Measurements from ENCODE around the gene CEP41.

The CEP41 gene

DNA sequence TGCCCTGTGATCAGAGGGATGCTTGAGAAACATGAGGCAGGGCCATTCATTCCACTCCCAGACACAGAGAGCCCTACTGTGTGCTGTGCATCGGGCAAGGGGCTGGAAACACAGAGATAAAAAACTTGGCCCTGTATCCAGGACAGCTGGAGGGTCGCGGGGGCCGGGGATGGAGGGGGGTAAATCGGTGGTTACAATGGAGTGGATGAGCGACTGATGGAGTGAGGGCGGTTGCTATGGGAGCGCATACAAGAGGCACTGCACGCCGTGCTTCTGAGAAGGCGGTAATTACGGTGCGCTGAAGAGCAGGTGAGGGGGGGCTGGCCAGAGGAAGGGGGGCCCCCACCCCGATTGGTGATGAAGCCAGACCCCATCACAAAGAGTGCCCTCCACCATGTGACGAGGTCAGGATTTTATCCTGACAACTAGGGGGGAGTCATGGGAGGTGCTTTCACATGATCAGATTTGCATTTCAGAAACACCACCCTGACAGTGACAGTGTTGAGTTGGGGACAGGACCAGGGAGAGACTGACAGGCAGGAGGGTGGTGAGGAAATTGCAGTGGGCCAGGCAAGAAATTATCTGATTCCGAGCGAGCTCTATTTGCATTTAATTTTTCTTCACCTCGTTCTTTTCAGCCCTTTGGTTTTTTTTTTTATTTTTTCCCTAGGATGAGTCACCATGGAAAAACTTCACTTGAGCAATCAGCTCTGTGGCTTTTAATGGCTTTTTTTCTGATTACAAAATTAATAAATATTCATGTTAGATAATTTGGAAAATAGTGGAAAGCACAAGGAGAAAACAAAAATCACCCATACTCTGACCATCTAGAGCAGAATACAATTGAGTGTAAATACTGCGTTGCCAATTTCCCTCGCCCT lies 88.4 kb downstream of the CEP41 start:
- DNase-seq (ENCODE audit: low read depth, low spot score), result no peak

GRCh38 chr7:130351791-130352090 lies 89.1 kb downstream of the CEP41 start:
- DNase-seq (ENCODE audit: low read depth, low spot score), result no peak

- no peak for DNase-seq (ENCODE audit: low read depth, low spot score)
These were observed 89.6 kb downstream of the CEP41 start for GRCh38 chr7:130350945-130351790.

DNA sequence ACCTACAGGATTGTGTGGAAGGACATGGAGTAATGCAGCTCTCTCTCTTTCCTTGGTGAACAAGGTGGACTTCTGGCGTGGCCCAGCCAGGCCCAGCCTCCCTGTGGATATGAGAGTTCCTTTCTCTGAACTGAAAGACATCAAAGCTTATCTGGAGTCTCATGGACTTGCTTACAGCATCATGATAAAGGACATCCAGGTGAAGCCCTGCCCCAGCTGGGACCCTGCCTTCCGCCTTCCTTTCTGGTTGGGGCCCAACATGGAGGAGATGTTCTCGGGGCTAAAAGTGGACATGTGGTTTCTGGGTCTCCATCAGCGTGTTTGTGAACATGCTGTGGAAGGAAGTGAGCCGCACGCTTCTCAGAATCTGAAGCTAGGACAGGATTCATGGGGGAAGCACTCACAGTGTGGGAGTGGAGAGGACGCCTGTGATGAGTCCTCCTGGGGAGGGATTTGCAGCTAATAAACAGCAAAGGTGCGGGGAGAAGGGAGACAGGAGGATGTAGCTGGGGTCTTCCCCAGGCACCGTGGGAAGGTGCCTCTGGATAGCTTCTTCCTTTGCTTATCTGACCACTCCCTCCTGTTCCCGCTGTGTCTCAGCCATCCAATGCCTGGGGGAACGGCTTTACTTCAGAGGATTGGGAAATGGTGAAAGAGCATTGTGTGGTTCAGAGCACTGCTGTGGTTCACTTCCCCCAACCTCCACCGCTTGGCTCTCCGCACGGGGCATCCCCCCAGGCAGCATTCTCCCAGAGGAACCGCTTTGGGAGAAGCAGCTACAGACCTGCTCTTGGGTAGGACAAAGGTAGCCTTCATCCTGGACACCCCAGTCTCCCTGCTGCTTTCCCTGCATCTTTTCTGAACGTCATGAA lies 90.7 kb downstream of the CEP41 start:
- DNase-seq (ENCODE audit: low read depth, low spot score), result no peak

DNA sequence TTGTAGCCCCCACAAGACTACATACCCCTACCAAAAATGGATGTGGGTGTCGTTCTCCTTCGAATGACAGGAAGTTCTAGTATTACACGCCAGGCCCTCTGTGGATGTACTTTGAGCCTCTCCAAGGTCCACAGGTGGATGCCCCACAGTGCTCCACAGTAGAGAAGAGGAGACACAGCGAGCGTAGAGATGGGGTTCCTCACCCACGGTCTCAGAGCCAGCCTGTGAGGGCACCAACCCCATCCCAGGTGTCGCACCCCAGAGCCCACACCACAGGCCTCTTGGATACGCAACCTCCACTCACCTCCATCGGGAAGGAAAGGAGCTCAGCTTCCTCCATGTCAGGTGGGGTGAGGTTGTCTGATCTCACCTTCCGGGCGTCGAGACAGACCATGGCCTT lies 93.9 kb downstream of the CEP41 start:
- DNase-seq (ENCODE audit: low read depth, low spot score), result no peak

DNA sequence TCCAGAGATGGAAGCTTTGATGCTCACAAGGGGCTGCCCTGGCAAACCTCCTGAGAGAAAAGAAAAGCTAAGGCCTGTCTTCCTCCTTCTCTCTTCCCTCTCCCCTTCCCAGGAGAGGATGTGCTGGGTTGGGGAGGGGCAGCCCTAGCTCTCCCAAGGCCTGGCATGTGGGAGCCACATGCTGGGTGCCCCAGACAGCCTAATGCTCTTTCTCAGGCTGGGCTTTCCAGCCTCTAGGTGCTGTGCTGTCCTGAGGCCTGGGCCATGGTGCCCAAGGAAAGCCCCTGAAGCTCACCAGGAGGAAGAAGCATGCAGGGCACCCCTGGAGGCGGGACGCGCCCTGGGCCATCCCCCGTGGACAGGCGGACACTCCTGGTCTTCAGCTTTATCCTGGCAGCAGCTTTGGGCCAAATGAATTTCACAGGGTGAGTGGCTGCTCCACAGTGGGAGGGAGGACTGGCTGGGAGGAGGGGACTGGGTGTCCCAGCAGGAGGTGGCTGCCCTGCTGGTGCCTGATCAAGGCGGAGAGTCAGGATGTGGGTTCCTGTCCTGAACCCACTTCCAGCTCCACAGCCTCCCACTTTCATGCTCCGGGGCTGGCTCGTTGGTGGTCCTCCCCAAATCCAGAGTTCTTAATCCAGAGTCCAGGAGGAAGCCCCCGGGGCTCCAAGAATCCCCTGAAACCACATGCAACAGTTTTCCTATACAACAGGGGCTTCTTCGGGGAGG lies 94.5 kb downstream of the CEP41 start:
- no peak for DNase-seq (ENCODE audit: low read depth, low spot score)

- DNase-seq (ENCODE audit: low read depth, low spot score), result no peak
These were observed 95.1 kb downstream of the CEP41 start for GRCh38 chr7:130345725-130346124.

GRCh38 chr7:130345136-130345535 lies 95.7 kb downstream of the CEP41 start:
- no peak for DNase-seq (ENCODE audit: low read depth, low spot score)

DNA sequence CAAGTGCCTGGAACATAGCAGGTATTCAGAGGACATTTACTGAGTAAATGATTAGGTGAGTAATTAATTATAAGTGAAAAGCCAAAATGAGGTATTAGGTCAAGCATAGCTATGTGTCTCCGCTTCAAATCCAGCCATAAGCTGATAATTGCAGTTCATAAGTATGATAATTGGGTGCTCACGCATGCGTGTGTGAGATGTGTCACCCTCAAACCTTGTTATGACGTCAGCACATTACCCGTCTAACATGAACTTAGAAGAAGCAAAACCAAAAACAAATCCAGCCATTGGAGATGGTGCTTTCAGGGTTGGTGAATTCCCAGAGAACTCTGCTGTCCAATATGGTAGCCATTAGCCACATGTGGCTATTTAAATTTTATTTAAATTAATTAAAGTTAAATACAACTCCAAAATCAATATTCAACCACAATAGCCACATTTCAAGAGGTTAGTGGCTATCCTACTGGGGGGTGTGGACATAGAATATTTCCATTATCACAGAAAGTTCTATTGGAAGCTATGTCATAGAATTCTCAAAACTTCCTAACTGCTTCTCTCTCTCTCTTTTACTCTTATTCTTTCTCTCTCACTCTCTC lies 96.4 kb downstream of the CEP41 start, which contains the start of gene CPA5:
Gene CPA5 (plus strand): TSS at position 546 of the 596 bp plus-strand sequence. CDS start 1,670 bp downstream, outside the sequence.
- DNase-seq (ENCODE audit: low read depth, low spot score), result no peak
